Endothelial cell of umbilical vein (primary cell): Measurements from ENCODE around the gene ACE. TPM values are rescaled to one million over a fixed set of nuclear protein-coding genes. Genes with fewer than 3 reads are reported as not detected.

Experiments used
- BruUV-seq: library from RNA; stranded (reverse); fragments of 400-500 nt; replicated peaks from 2 replicates; lab custom pipeline; 2021; lab: Mats Ljungman, UMichigan
- CTCF ChIA-PET: fragments of 300-600, 350-600 bp; sonication (Branson Sonifier 250); formaldehyde crosslinking; loops from one replicate; lab custom pipeline; 2021; ENCODE audit warnings: antibody characterized with exemption, inconsistent platforms; lab: Charles Lee
- POLR2A ChIA-PET: fragments of 300-600, 350-600 bp; sonication (Branson Sonifier 250); formaldehyde crosslinking; loops from one replicate; lab custom pipeline; 2021; ENCODE audit warnings: antibody characterized with exemption, inconsistent platforms; lab: Charles Lee
- DNase-seq: peaks from one replicate; pipeline ENCODE4 v3.0.0-alpha.2; 2011; ENCODE audit warnings: low read depth, low spot score
- FAIRE-seq: peaks from 2 replicates; lab custom pipeline; 2011; peaks lifted over from hg19 to GRCh38; lab: Jason Lieb, UNC
- H2AFZ ChIP-seq: 2 replicates; pipeline ENCODE4 v1.6.0; 2012; ENCODE audit warnings: low read depth, low read length, control low read depth, inconsistent platforms
- H3K27ac ChIP-seq: 2 replicates; pipeline ENCODE4 v1.5.1; 2011; ENCODE audit warnings: low read depth, mild to moderate bottlenecking, control low read depth, low read length, moderate library complexity; ENCODE audit not compliant: insufficient read depth
- H3K27me3 ChIP-seq, 2 experiments: 2 replicates each; pipeline versions ENCODE4 v1.6.0 to v1.6.1; 2011; ENCODE audit warnings: low read length in 2 of 2, mixed read lengths in 1 of 2; ENCODE audit not compliant: control insufficient read depth in 2 of 2, insufficient read depth in 2 of 2
- H3K36me3 ChIP-seq, 2 experiments: 2 replicates in 1 of 2; 3 replicates in 1 of 2; pipeline ENCODE4 v1.5.1; 2011; ENCODE audit warnings: low read length in 2 of 2, mild to moderate bottlenecking in 1 of 2, moderate library complexity in 1 of 2; ENCODE audit not compliant: control insufficient read depth in 2 of 2, insufficient read depth in 2 of 2; ENCODE audit errors: extremely low read depth in 1 of 2
- H3K4me1 ChIP-seq: 3 replicates; pipeline ENCODE4 v1.5.1; 2011; ENCODE audit warnings: mild to moderate bottlenecking, low read length; ENCODE audit not compliant: control insufficient read depth, insufficient read depth; ENCODE audit errors: extremely low read depth
- H3K4me2 ChIP-seq: 2 replicates; pipeline ENCODE4 v1.6.1; 2011; ENCODE audit warnings: low read length, control low read depth, mixed read lengths; ENCODE audit not compliant: insufficient read depth
- H3K4me3 ChIP-seq, 3 experiments: fragments of 200-600 bp in 1 of 3; sonication (generic), shearing (Covaris generic) in 1 of 3; replicated peaks in 1 of 3; 2 replicates each; pipeline ENCODE4 v1.5.1; 2011 to 2016; ENCODE audit warnings: control low read depth in 3 of 3, low read length in 3 of 3, mild to moderate bottlenecking in 2 of 3, inconsistent platforms in 1 of 3, low read depth in 1 of 3, moderate library complexity in 1 of 3; ENCODE audit not compliant: insufficient read depth in 1 of 3
- H3K79me2 ChIP-seq: 2 replicates; pipeline ENCODE4 v1.6.0; 2012; ENCODE audit warnings: low read length, inconsistent platforms; ENCODE audit not compliant: control insufficient read depth, insufficient read depth
- H3K9ac ChIP-seq: replicated peaks from 2 replicates; pipeline ENCODE3; 2011; ENCODE audit warnings: low read length, control low read depth; ENCODE audit not compliant: insufficient read depth; ENCODE audit errors: extremely low read depth
- H3K9me1 ChIP-seq: replicated peaks from 3 replicates; pipeline ENCODE4 v1.6.0; 2011; ENCODE audit warnings: mild to moderate bottlenecking, low read length; ENCODE audit not compliant: control insufficient read depth, insufficient read depth; ENCODE audit errors: extremely low read depth
- H3K9me3 ChIP-seq: replicated peaks from 2 replicates; pipeline ENCODE4 v1.5.1; 2012; ENCODE audit warnings: low read length, inconsistent platforms; ENCODE audit not compliant: control insufficient read depth, insufficient read depth
- H4K20me1 ChIP-seq: replicated peaks from 2 replicates; pipeline ENCODE3; 2011; ENCODE audit warnings: mild to moderate bottlenecking, low read length; ENCODE audit not compliant: control insufficient read depth, insufficient read depth; ENCODE audit errors: extremely low read depth
- CTCF ChIP-seq, 2 donors: IDR thresholded peaks; 1 replicate in 1 of 2; 2 replicates in 1 of 2; pipeline ENCODE4 v1.5.1; 2011; ENCODE audit warnings: low read length in 2 of 2, mild to moderate bottlenecking in 2 of 2, moderate library complexity in 2 of 2, control low read depth in 1 of 2, inconsistent platforms in 1 of 2, low read depth in 1 of 2; ENCODE audit not compliant: insufficient read depth in 1 of 2; ENCODE audit errors: extremely low read depth in 1 of 2
- EZH2 ChIP-seq: IDR thresholded peaks from 2 replicates; pipeline ENCODE4 v1.6.1; 2012; ENCODE audit warnings: borderline replicate concordance, low read depth, mild to moderate bottlenecking, moderate library complexity, low read length, inconsistent platforms; ENCODE audit not compliant: severe bottlenecking
- FOS ChIP-seq: IDR thresholded peaks from 2 replicates; pipeline ENCODE4 v1.6.1; 2011; ENCODE audit warnings: mild to moderate bottlenecking, low read length, moderate library complexity, borderline replicate concordance; ENCODE audit not compliant: insufficient read depth
- GATA2 ChIP-seq: IDR thresholded peaks from 2 replicates; pipeline ENCODE4 v1.7.0; 2011; ENCODE audit warnings: low read depth, mild to moderate bottlenecking, moderate library complexity, mixed read lengths, low read length; ENCODE audit not compliant: insufficient read length, insufficient read depth
- JUN ChIP-seq: IDR thresholded peaks from 2 replicates; pipeline ENCODE4 v1.6.1; 2011; ENCODE audit warnings: borderline replicate concordance, low read depth; ENCODE audit not compliant: insufficient read length, insufficient read depth
- MAX ChIP-seq: IDR thresholded peaks from 2 replicates; pipeline ENCODE4 v1.6.1; 2011; ENCODE audit not compliant: insufficient read depth, insufficient read length
- POLR2A ChIP-seq: IDR thresholded peaks from 2 replicates; pipeline ENCODE4 v1.6.1; 2012; ENCODE audit warnings: low read depth, mild to moderate bottlenecking, control low read depth, low read length
- POLR2AphosphoS5 ChIP-seq: IDR thresholded peaks from 2 replicates; pipeline ENCODE4 v1.6.1; 2012; ENCODE audit warnings: low read depth, mild to moderate bottlenecking, control low read depth, low read length, moderate library complexity; ENCODE audit not compliant: insufficient read depth
- dilution Hi-C: fragments of 300-500 bp; cut with MboI; formaldehyde crosslinking; loops from one replicate; pipeline ENCODE4 v1.15.0; 2019; ENCODE audit warnings: low sequenced_read_pairs; ENCODE audit not compliant: extremely low pct_ligation_motif_present
- intact Hi-C: fragments of 100-400 bp; cut with micrococcal nuclease; formaldehyde crosslinking; loops from one replicate; pipeline ENCODE4 v1.10.0; 2022
- polyA plus RNA-seq, 4 experiments: library from polyadenylated mRNA; depleted of rRNA in 3 of 4; stranded (reverse) in 3 of 4; unstranded in 1 of 4; fragments of >200 nt; gene quantifications; 2 replicates each; pipeline versions ENCODE4 v1.2.1 to v1.2.3, GENCODE V29; 2011 to 2012; ENCODE audit warnings: missing spikeins in 1 of 4
- total RNA-seq: library from RNA; stranded (reverse); gene quantifications from 2 replicates; pipeline ENCODE4 v1.2.3, GENCODE V29; 2021

The ACE gene
- total and polyA plus RNA-seq, 2 donors (not counting 3 experiments of a cell fraction or from before 2014, with no cell fraction given) = 63.4 to 207 TPM

GRCh38 chr17:63482509-63482908 lies 5.6 kb downstream of the ACE start:
- H3K27me3 ChIP-seq = no peaks in the 10 kb centered on the region
- H3K4me1 ChIP-seq = peaks cover 11% of the 10 kb centered on the region
- no peak overlapping the region for H3K4me3 ChIP-seq
- POLR2A ChIA-PET = no interaction called here
- intact Hi-C loops (no loop called here), dilution Hi-C loops (no loop called here)
- DNase-seq (no peak), FAIRE-seq (no peak)
- H3K79me2 ChIP-seq = no peaks in the 10 kb centered on the region
- H3K27ac ChIP-seq = no peak overlapping the region
- CTCF ChIA-PET = interaction anchor here (6.5 to 11.1 kb wide), 2 partner anchors 53 to 129 kb away, joined by 52 to 540 read pairs; no protein-coding TSS in a partner anchor
- no TSS peak for BruUV-seq
- H3K4me2 ChIP-seq = no peak overlapping the region
- H3K9ac ChIP-seq = no peak overlapping the region
- H4K20me1 ChIP-seq = no peaks in the 10 kb centered on the region
- peaks cover 0 to 64% of the 10 kb centered on the region in 2 experiments for H3K36me3 ChIP-seq
- no peaks in the 10 kb centered on the region for H3K9me1 ChIP-seq
- no peak overlapping the region for H2AFZ ChIP-seq
- TF ChIP-seq GATA2 (no peak), POLR2A (no peak), MAX (no peak), CTCF (IDR thresholded peaks at IDR 0.05; ENCODE audit: extremely low read depth in 1 of 2, insufficient read depth in 1 of 2, low read depth in 1 of 2, low read length in 2 of 2) (no peak), POLR2AphosphoS5 (no peak), FOS (no peak), EZH2 (no peak), JUN (no peak)
- no peaks in the 10 kb centered on the region for H3K9me3 ChIP-seq
